RWPE1 (cell line): ENCODE results near the gene SPATA2L.
A peak's percentile ranks its signal among the peaks of the same experiment; 100 is the strongest.

Experiments used
- CTCF ChIA-PET: fragments of 350-600 bp; sonication (Branson Sonifier 250); formaldehyde crosslinking; extraction: SDS; loops from one replicate; lab custom pipeline; 2021; lab: Yijun Ruan, JAX
- POLR2A ChIA-PET: fragments of 400-600 bp; formaldehyde crosslinking; extraction: SDS; loops from one replicate; lab custom pipeline; 2020; ENCODE audit warnings: antibody characterized with exemption; ENCODE audit not compliant: low non-redundant PET; lab: Yijun Ruan, JAX
- DNase-seq: peaks from one replicate; pipeline ENCODE4 v3.0.0; 2012; ENCODE audit warnings: low spot score
- H3K27ac ChIP-seq: fragments of 450-650 bp; 2 replicates; pipeline ENCODE4 v1.5.1; 2017
- CTCF ChIP-seq: fragments of 450-650 bp; conservative IDR thresholded peaks from 2 replicates; pipeline ENCODE4 v1.5.1; 2017; ENCODE audit warnings: low read depth, mild to moderate bottlenecking

Gene SPATA2L

GRCh38 chr16:89721546-89722391, 20.3 kb upstream of the SPATA2L start:
- ChIA-PET POLR2A (no interaction called here), CTCF (no interaction called here)
- no peak for DNase-seq
- peak overlapping the region; percentile 97 for H3K27ac ChIP-seq
- no peak for TF ChIP-seq CTCF

- CTCF ChIA-PET = interaction anchor here (1.0 to 1.2 kb wide), 2 partner anchors 15 to 21 kb away, joined by 3 read pairs; no protein-coding TSS in a partner anchor
- POLR2A ChIA-PET = no interaction called here
- TF ChIP-seq CTCF = no peak
- DNase-seq = peak; percentile 67
- peak within 1 kb of the TSS; percentile 97 for H3K27ac ChIP-seq
Measured at GRCh38 chr16:89720813-89721545, 19.5 kb upstream of the SPATA2L start, which contains the start of the genes VPS9D1 and ZNF276. Gene VPS9D1 (minus strand): TSS chr16:89720898. CDS start chr16:89720861, 37 bp downstream. Gene ZNF276 (plus strand): TSS chr16:89721537. CDS start chr16:89721641, 104 bp downstream.

- no peak for DNase-seq
- TF ChIP-seq CTCF = no peak
- peak overlapping the region; percentile 97 for H3K27ac ChIP-seq
- CTCF ChIA-PET = interaction anchor here (1.0 to 1.2 kb wide), 2 partner anchors 15 to 21 kb away, joined by 3 read pairs; no protein-coding TSS in a partner anchor
- POLR2A ChIA-PET = no interaction called here
Measured at GRCh38 chr16:89720551-89720812, 19.0 kb upstream of the SPATA2L start.

GRCh38 chr16:89717688-89718505, 16.4 kb upstream of the SPATA2L start:
- no peak for DNase-seq
- ChIA-PET CTCF (interaction anchor here (0.7 to 2.0 kb wide), 2 partner anchors 12 to 17 kb away, joined by 3 to 5 read pairs; no protein-coding TSS in a partner anchor), POLR2A (no interaction called here)
- H3K27ac ChIP-seq = peak overlapping the region; percentile 97
- no peak for TF ChIP-seq CTCF

- TF ChIP-seq CTCF = no peak
- H3K27ac ChIP-seq = peak overlapping the region; percentile 32
- DNase-seq = no peak
- ChIA-PET CTCF (no interaction called here), POLR2A (no interaction called here)
Measured at GRCh38 chr16:89716916-89717687, 15.6 kb upstream of the SPATA2L start.
